Brain pericyte (primary cell): ENCODE results near the gene ANTXR1.

Source experiments
- DNase-seq: peaks from one replicate; pipeline ENCODE4 v3.0.0-alpha.2; 2012; ENCODE audit warnings: low read depth, low spot score

ANTXR1 gene

GRCh38 chr2:69131983-69132675 is 119.2 kb downstream of the ANTXR1 start:
- no peak for DNase-seq

GRCh38 chr2:69132960-69133590 is 120.1 kb downstream of the ANTXR1 start:
- DNase-seq, result no peak

GRCh38 chr2:69133898-69134297 is 120.9 kb downstream of the ANTXR1 start:
- no peak for DNase-seq

GRCh38 chr2:69134306-69134945 is 121.4 kb downstream of the ANTXR1 start:
- DNase-seq, result no peak

- DNase-seq, result no peak
Measured at GRCh38 chr2:69138247-69138772, 125.3 kb downstream of the ANTXR1 start.

GRCh38 chr2:69138793-69139459 is 125.9 kb downstream of the ANTXR1 start:
- no peak for DNase-seq

GRCh38 chr2:69139778-69140670 is 127.0 kb downstream of the ANTXR1 start:
- no peak for DNase-seq

GRCh38 chr2:69141061-69141460 is 128.1 kb downstream of the ANTXR1 start:
- no peak for DNase-seq

GRCh38 chr2:69143748-69144360 is 130.9 kb downstream of the ANTXR1 start:
- DNase-seq, result no peak

GRCh38 chr2:69145204-69145603 is 132.2 kb downstream of the ANTXR1 start:
- DNase-seq, result no peak

- DNase-seq, result no peak
Measured at GRCh38 chr2:69147841-69148533, 135.0 kb downstream of the ANTXR1 start.

GRCh38 chr2:69149631-69150215 is 136.7 kb downstream of the ANTXR1 start:
- DNase-seq, result no peak

- DNase-seq, result no peak
Measured at GRCh38 chr2:69151931-69152330, 139.0 kb downstream of the ANTXR1 start.

GRCh38 chr2:69152847-69153583 is 140.0 kb downstream of the ANTXR1 start:
- no peak for DNase-seq

- DNase-seq, result peak; percentile 59
Measured at GRCh38 chr2:69154106-69154505, 141.1 kb downstream of the ANTXR1 start.

GRCh38 chr2:69156624-69157023 is 143.6 kb downstream of the ANTXR1 start:
- no peak for DNase-seq

- no peak for DNase-seq
Measured at GRCh38 chr2:69157441-69157840, 144.5 kb downstream of the ANTXR1 start.

- no peak for DNase-seq
Measured at GRCh38 chr2:69159986-69160385, 147.0 kb downstream of the ANTXR1 start.

GRCh38 chr2:69162057-69162456 is 149.1 kb downstream of the ANTXR1 start:
- DNase-seq, result no peak
